GM23338 (cell line): ENCODE results near the gene PSD. TPM values are rescaled to one million over a fixed set of nuclear protein-coding genes. Genes with fewer than 3 reads are reported as not detected.
A peak's percentile ranks its signal among the peaks of the same experiment; 100 is the strongest.

Experiments used
- ATAC-seq: fragments of 200-7000 bp; cut with Tn5 transposase; 3 replicates; pipeline ENCODE4 v1.9.1; 2020
- DNase-seq: peaks from one replicate; pipeline ENCODE4 v3.0.0-alpha.2; 2015; ENCODE audit warnings: low spot score
- H2AFZ ChIP-seq: fragments of 200-600 bp; sonication (generic); 2 replicates; pipeline ENCODE4 v1.8.0; 2016; ENCODE audit warnings: antibody characterized with exemption, mild to moderate bottlenecking, moderate library complexity
- H3F3A ChIP-seq: fragments of 200-600 bp; sonication (generic); replicated peaks from 2 replicates; pipeline ENCODE4 v1.8.0; 2017; ENCODE audit warnings: antibody characterized with exemption, mixed run types, low read depth
- H3K27ac ChIP-seq: fragments of 200-600 bp; sonication (generic); 2 replicates; pipeline ENCODE4 v1.6.1; 2016; ENCODE audit warnings: low read depth
- H3K27me3 ChIP-seq: fragments of 200-600 bp; sonication (generic); 2 replicates; pipeline ENCODE4 v1.8.0; 2016; ENCODE audit warnings: mild to moderate bottlenecking, mixed run types, moderate library complexity; ENCODE audit not compliant: insufficient read depth
- H3K36me3 ChIP-seq: fragments of 200-600 bp; sonication (generic); 2 replicates; pipeline ENCODE4 v1.8.0; 2016; ENCODE audit warnings: mild to moderate bottlenecking; ENCODE audit not compliant: insufficient read depth
- H3K4me1 ChIP-seq: fragments of 200-600 bp; sonication (generic); 2 replicates; pipeline ENCODE4 v1.8.0; 2016; ENCODE audit warnings: mild to moderate bottlenecking, moderate library complexity; ENCODE audit not compliant: insufficient read depth
- H3K4me2 ChIP-seq: fragments of 200-600 bp; sonication (generic); 2 replicates; pipeline ENCODE4 v1.7.1; 2017; ENCODE audit warnings: mixed run types
- H3K4me3 ChIP-seq: fragments of 200-600 bp; sonication (generic); 2 replicates; pipeline ENCODE4 v1.6.1; 2016; ENCODE audit warnings: mixed run types
- H3K79me2 ChIP-seq: fragments of 200-600 bp; sonication (generic); replicated peaks from 2 replicates; pipeline ENCODE4 v1.8.0; 2017; ENCODE audit warnings: mild to moderate bottlenecking; ENCODE audit not compliant: insufficient read depth
- H3K9me2 ChIP-seq: fragments of 200-600 bp; sonication (generic); 2 replicates; pipeline ENCODE4 v1.8.0; 2017; ENCODE audit not compliant: insufficient read depth
- H4K20me1 ChIP-seq: fragments of 200-600 bp; sonication (generic); replicated peaks from 2 replicates; pipeline ENCODE4 v1.8.0; 2017; ENCODE audit warnings: mild to moderate bottlenecking; ENCODE audit not compliant: insufficient read depth
- H3K27ac Mint-ChIP-seq: 2 replicates; pipeline ENCODE4 v1.8.0; 2020; ENCODE audit warnings: inconsistent platforms, mild to moderate bottlenecking, moderate library complexity, mixed read lengths
- H3K27me3 Mint-ChIP-seq: 3 replicates; pipeline ENCODE4 v1.8.0; 2022; ENCODE audit warnings: low read depth, mild to moderate bottlenecking, moderate library complexity, mixed read lengths, inconsistent platforms; ENCODE audit not compliant: insufficient read depth, poor library complexity
- H3K36me3 Mint-ChIP-seq: 3 replicates; pipeline ENCODE4 v1.8.0; 2021; ENCODE audit warnings: low read depth, mild to moderate bottlenecking, inconsistent platforms, moderate library complexity, mixed read lengths
- H3K4me1 Mint-ChIP-seq: 3 replicates; pipeline ENCODE4 v1.8.0; 2020; ENCODE audit warnings: mild to moderate bottlenecking, inconsistent platforms, mixed read lengths
- H3K4me3 Mint-ChIP-seq: 3 replicates; pipeline ENCODE4 v1.8.0; 2021; ENCODE audit warnings: moderate library complexity, mild to moderate bottlenecking, inconsistent platforms, mixed read lengths
- H3K9me3 Mint-ChIP-seq: 3 replicates; pipeline ENCODE4 v1.8.0; 2020; ENCODE audit warnings: moderate library complexity, mild to moderate bottlenecking, inconsistent platforms, mixed read lengths
- POLR2AphosphoS5 ChIP-seq: IDR thresholded peaks from 2 replicates; pipeline ENCODE4 v1.6.1; 2016; ENCODE audit warnings: antibody characterized with exemption, low read depth
- long read RNA-seq: library from polyadenylated mRNA; unstranded; transcript quantifications from one replicate; pipeline ENCODE4 v2.0.0, GENCODE V29; 2020; ENCODE audit not compliant: unreplicated experiment
- polyA plus RNA-seq: library from polyadenylated mRNA; unstranded; fragments of >200 nt; fragmentation: Nextera tagmentation; extraction: Ambion mirVana; gene quantifications from 2 replicates; pipeline ENCODE4 v1.2.1, GENCODE V29; 2016
- total RNA-seq: library from RNA; depleted of rRNA; stranded (reverse); fragments of >200 nt; shearing (Covaris generic); gene quantifications from 2 replicates; pipeline ENCODE4 v1.2.3, GENCODE V29; 2014; rRNA removed
- TF ChIP-seq, protein P1 (sequence below): IDR thresholded peaks from one replicate; pipeline ENCODE4 v1.6.1; 2018; ENCODE audit warnings: antibody characterized with exemption; ENCODE audit not compliant: unreplicated experiment
- TF ChIP-seq, protein P2 (sequence below): fragments of 250-450 bp; sonication (Bioruptor Pico); IDR thresholded peaks from 2 replicates; pipeline ENCODE4 v1.5.0; 2020; ENCODE audit warnings: mild to moderate bottlenecking, moderate library complexity

Gene PSD
- total RNA-seq = 4.0 and 6.8 TPM in 2 replicates
- 1.9 and 2.7 TPM in 2 replicates for polyA plus RNA-seq
- long read RNA-seq = 0 reads

GRCh38 chr10:102418622-102419268 is at the start of gene PSD:
PSD (minus strand) TSS chr10:102418785; CDS start chr10:102417038, 1,747 bp downstream.
- peak within 1 kb of the TSS; percentile 91 for H2AFZ ChIP-seq
- H3K36me3 Mint-ChIP-seq = peaks cover 9% of the 10 kb centered on the region
- H3K4me2 ChIP-seq = peak within 1 kb of the TSS; percentile 100
- 0 out of 2 replicates have a peak within 1 kb of the TSS, but pooled peaks have one; percentile 55 for H3K27ac ChIP-seq
- peaks cover 38% of the 10 kb centered on the region for H3K27me3 Mint-ChIP-seq
- peaks cover 19% of the 10 kb centered on the region for H3K4me1 Mint-ChIP-seq
- no peaks in the 10 kb centered on the region; the same call in none of the 2 replicates for H4K20me1 ChIP-seq
- H3K9me2 ChIP-seq = no peaks in the 10 kb centered on the region
- H3K27ac Mint-ChIP-seq = no peak within 1 kb of the TSS; the same call in 1 of the 2 replicates
- ATAC-seq (peak; percentile 15), DNase-seq (peak; percentile 84)
- H3F3A ChIP-seq = peaks cover 27% of the 10 kb centered on the region
- H3K4me1 ChIP-seq = peaks cover 15% of the 10 kb centered on the region
- H3K9me3 Mint-ChIP-seq = no peaks in the 10 kb centered on the region; the same call in 2 of the 3 replicates
- H3K36me3 ChIP-seq = no peaks in the 10 kb centered on the region; the same call in 1 of the 2 replicates
- peak; percentile 46; the same call in 1 of the 2 replicates for TF ChIP-seq POLR2AphosphoS5
- TF ChIP-seq, protein P1, sequence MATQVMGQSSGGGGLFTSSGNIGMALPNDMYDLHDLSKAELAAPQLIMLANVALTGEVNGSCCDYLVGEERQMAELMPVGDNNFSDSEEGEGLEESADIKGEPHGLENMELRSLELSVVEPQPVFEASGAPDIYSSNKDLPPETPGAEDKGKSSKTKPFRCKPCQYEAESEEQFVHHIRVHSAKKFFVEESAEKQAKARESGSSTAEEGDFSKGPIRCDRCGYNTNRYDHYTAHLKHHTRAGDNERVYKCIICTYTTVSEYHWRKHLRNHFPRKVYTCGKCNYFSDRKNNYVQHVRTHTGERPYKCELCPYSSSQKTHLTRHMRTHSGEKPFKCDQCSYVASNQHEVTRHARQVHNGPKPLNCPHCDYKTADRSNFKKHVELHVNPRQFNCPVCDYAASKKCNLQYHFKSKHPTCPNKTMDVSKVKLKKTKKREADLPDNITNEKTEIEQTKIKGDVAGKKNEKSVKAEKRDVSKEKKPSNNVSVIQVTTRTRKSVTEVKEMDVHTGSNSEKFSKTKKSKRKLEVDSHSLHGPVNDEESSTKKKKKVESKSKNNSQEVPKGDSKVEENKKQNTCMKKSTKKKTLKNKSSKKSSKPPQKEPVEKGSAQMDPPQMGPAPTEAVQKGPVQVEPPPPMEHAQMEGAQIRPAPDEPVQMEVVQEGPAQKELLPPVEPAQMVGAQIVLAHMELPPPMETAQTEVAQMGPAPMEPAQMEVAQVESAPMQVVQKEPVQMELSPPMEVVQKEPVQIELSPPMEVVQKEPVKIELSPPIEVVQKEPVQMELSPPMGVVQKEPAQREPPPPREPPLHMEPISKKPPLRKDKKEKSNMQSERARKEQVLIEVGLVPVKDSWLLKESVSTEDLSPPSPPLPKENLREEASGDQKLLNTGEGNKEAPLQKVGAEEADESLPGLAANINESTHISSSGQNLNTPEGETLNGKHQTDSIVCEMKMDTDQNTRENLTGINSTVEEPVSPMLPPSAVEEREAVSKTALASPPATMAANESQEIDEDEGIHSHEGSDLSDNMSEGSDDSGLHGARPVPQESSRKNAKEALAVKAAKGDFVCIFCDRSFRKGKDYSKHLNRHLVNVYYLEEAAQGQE = peak; percentile 15
- TF ChIP-seq, protein P2, sequence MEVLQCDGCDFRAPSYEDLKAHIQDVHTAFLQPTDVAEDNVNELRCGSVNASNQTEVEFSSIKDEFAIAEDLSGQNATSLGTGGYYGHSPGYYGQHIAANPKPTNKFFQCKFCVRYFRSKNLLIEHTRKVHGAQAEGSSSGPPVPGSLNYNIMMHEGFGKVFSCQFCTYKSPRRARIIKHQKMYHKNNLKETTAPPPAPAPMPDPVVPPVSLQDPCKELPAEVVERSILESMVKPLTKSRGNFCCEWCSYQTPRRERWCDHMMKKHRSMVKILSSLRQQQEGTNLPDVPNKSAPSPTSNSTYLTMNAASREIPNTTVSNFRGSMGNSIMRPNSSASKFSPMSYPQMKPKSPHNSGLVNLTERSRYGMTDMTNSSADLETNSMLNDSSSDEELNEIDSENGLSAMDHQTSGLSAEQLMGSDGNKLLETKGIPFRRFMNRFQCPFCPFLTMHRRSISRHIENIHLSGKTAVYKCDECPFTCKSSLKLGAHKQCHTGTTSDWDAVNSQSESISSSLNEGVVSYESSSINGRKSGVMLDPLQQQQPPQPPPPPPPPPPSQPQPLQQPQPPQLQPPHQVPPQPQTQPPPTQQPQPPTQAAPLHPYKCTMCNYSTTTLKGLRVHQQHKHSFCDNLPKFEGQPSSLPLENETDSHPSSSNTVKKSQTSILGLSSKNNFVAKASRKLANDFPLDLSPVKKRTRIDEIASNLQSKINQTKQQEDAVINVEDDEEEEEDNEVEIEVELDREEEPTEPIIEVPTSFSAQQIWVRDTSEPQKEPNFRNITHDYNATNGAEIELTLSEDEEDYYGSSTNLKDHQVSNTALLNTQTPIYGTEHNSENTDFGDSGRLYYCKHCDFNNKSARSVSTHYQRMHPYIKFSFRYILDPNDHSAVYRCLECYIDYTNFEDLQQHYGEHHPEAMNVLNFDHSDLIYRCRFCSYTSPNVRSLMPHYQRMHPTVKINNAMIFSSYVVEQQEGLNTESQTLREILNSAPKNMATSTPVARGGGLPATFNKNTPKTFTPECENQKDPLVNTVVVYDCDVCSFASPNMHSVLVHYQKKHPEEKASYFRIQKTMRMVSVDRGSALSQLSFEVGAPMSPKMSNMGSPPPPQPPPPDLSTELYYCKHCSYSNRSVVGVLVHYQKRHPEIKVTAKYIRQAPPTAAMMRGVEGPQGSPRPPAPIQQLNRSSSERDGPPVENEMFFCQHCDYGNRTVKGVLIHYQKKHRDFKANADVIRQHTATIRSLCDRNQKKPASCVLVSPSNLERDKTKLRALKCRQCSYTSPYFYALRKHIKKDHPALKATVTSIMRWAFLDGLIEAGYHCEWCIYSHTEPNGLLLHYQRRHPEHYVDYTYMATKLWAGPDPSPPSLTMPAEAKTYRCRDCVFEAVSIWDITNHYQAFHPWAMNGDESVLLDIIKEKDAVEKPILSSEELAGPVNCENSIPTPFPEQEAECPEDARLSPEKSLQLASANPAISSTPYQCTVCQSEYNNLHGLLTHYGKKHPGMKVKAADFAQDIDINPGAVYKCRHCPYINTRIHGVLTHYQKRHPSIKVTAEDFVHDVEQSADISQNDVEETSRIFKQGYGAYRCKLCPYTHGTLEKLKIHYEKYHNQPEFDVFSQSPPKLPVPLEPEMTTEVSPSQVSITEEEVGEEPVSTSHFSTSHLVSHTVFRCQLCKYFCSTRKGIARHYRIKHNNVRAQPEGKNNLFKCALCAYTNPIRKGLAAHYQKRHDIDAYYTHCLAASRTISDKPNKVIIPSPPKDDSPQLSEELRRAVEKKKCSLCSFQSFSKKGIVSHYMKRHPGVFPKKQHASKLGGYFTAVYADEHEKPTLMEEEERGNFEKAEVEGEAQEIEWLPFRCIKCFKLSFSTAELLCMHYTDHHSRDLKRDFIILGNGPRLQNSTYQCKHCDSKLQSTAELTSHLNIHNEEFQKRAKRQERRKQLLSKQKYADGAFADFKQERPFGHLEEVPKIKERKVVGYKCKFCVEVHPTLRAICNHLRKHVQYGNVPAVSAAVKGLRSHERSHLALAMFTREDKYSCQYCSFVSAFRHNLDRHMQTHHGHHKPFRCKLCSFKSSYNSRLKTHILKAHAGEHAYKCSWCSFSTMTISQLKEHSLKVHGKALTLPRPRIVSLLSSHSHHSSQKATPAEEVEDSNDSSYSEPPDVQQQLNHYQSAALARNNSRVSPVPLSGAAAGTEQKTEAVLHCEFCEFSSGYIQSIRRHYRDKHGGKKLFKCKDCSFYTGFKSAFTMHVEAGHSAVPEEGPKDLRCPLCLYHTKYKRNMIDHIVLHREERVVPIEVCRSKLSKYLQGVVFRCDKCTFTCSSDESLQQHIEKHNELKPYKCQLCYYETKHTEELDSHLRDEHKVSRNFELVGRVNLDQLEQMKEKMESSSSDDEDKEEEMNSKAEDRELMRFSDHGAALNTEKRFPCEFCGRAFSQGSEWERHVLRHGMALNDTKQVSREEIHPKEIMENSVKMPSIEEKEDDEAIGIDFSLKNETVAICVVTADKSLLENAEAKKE (CRISPR knock-in tag) = no peak
- peak within 1 kb of the TSS; percentile 82 for H3K4me3 ChIP-seq
- no peaks in the 10 kb centered on the region for H3K79me2 ChIP-seq
- H3K4me3 Mint-ChIP-seq = peak within 1 kb of the TSS; percentile 97
- 0 out of 2 replicates have a peak, but pooled peaks cover 6% of the 10 kb centered on the region for H3K27me3 ChIP-seq
